Lower leg skin (tissue), 3 donors: ENCODE data around the gene TATDN2.

Experiments
- POLR2A ChIP-seq, 2 donors: fragments of 450-650 bp; IDR thresholded peaks; one replicate each; pipeline ENCODE4 v1.6.1; 2016 to 2017; ENCODE audit warnings: antibody characterized with exemption in 2 of 2, mild to moderate bottlenecking in 1 of 2, moderate library complexity in 1 of 2
- TF ChIP-seq, protein P1 (sequence below), 3 donors: fragments of 450-650 bp; IDR thresholded peaks; one replicate each; pipeline ENCODE4 v1.5.1; 2016; ENCODE audit warnings: antibody characterized with exemption in 3 of 3, mild to moderate bottlenecking in 3 of 3, moderate library complexity in 2 of 3

DNA sequence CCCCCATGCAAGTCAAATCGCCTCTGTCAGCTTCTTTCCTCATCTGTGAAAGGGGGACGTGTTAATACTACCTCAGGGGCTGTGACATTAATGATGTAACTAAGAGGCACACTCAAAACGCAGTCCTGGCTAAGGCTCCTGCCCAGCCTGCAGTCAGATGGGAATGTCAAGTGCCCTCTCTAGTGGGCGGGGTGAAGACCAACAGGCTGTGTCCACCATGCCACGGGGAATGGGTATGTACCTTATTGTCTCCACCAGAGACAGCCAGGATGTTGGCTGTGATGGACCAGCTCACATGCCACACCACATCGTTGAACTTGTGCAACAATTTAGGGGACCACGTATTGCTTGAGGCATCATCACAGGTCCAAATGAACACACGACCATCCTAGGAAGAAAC is 55.5 kb downstream of the TATDN2 start:
- TF ChIP-seq, protein P1, sequence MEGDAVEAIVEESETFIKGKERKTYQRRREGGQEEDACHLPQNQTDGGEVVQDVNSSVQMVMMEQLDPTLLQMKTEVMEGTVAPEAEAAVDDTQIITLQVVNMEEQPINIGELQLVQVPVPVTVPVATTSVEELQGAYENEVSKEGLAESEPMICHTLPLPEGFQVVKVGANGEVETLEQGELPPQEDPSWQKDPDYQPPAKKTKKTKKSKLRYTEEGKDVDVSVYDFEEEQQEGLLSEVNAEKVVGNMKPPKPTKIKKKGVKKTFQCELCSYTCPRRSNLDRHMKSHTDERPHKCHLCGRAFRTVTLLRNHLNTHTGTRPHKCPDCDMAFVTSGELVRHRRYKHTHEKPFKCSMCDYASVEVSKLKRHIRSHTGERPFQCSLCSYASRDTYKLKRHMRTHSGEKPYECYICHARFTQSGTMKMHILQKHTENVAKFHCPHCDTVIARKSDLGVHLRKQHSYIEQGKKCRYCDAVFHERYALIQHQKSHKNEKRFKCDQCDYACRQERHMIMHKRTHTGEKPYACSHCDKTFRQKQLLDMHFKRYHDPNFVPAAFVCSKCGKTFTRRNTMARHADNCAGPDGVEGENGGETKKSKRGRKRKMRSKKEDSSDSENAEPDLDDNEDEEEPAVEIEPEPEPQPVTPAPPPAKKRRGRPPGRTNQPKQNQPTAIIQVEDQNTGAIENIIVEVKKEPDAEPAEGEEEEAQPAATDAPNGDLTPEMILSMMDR (IDR thresholded peaks at IDR 0.05), result no peak
- TF ChIP-seq POLR2A (IDR thresholded peaks at IDR 0.05), result no peak
